GM21825 (cell line): ENCODE measurements around the gene NOTCH2.

Experiments
- ATAC-seq: cut with Tn5 transposase; IDR thresholded peaks from one replicate; pipeline ENCODE4 v1.9.1; 2021; ENCODE audit warnings: mild to moderate bottlenecking, moderate library complexity; ENCODE audit not compliant: unreplicated experiment

NOTCH2 gene

GRCh38 chr1:119911775-119912174 is 157.7 kb downstream of the NOTCH2 start:
- no peak for ATAC-seq

- no peak for ATAC-seq
Observed at GRCh38 chr1:119910618-119911017, 158.8 kb downstream of the NOTCH2 start.

GRCh38 chr1:119909890-119910596 is 159.4 kb downstream of the NOTCH2 start:
- ATAC-seq: no peak

- ATAC-seq: no peak
Observed at GRCh38 chr1:119908661-119909060, 160.8 kb downstream of the NOTCH2 start.

GRCh38 chr1:119906927-119907652 is 162.4 kb downstream of the NOTCH2 start:
- ATAC-seq: no peak

GRCh38 chr1:119903443-119903835 is 166.0 kb downstream of the NOTCH2 start:
- ATAC-seq: no peak

GRCh38 chr1:119902775-119903442 is 166.6 kb downstream of the NOTCH2 start:
- ATAC-seq: no peak

GRCh38 chr1:119898981-119899720 is 170.3 kb downstream of the NOTCH2 start:
- ATAC-seq: no peak

- no peak for ATAC-seq
Observed at GRCh38 chr1:119898530-119898929, 170.9 kb downstream of the NOTCH2 start.

- ATAC-seq: no peak
Observed at GRCh38 chr1:119896303-119896702, 173.2 kb downstream of the NOTCH2 start, which contains the start of gene ADAM30. Gene ADAM30, minus strand, starts transcription at chr1:119896515. Its CDS starts 179 bp downstream, at chr1:119896336.

GRCh38 chr1:119895102-119895501 is 174.4 kb downstream of the NOTCH2 start:
- ATAC-seq: no peak

- ATAC-seq: no peak
Observed at GRCh38 chr1:119893827-119894700, 175.4 kb downstream of the NOTCH2 start.

- ATAC-seq: no peak
Observed at GRCh38 chr1:119893238-119893791, 176.1 kb downstream of the NOTCH2 start.

GRCh38 chr1:119891386-119891785 is 178.1 kb downstream of the NOTCH2 start:
- no peak for ATAC-seq

- ATAC-seq: no peak
Observed at GRCh38 chr1:119888476-119888875, 181.0 kb downstream of the NOTCH2 start.

GRCh38 chr1:119887427-119887826 is 182.0 kb downstream of the NOTCH2 start:
- no peak for ATAC-seq

- no peak for ATAC-seq
Observed at GRCh38 chr1:119885903-119886783, 183.3 kb downstream of the NOTCH2 start.

GRCh38 chr1:119884711-119885110 is 184.8 kb downstream of the NOTCH2 start:
- ATAC-seq: no peak

GRCh38 chr1:119883826-119884225 is 185.6 kb downstream of the NOTCH2 start:
- no peak for ATAC-seq
